ENCODE measurements around the gene PAM16.

- TF ChIP-seq CTCF (IDR thresholded peaks at IDR 0.05; ENCODE audit: low read depth, low read length, poor library complexity, severe bottlenecking): peak; percentile 96
- TF ChIP-seq EZH2phosphoT487 (IDR thresholded peaks at IDR 0.05; ENCODE audit: borderline replicate concordance, low read length): no peak
Measured at GRCh38 chr16:4309833-4310266, 41.3 kb downstream of the PAM16 start.
